ENCODE data around the gene DUXB.

DNA sequence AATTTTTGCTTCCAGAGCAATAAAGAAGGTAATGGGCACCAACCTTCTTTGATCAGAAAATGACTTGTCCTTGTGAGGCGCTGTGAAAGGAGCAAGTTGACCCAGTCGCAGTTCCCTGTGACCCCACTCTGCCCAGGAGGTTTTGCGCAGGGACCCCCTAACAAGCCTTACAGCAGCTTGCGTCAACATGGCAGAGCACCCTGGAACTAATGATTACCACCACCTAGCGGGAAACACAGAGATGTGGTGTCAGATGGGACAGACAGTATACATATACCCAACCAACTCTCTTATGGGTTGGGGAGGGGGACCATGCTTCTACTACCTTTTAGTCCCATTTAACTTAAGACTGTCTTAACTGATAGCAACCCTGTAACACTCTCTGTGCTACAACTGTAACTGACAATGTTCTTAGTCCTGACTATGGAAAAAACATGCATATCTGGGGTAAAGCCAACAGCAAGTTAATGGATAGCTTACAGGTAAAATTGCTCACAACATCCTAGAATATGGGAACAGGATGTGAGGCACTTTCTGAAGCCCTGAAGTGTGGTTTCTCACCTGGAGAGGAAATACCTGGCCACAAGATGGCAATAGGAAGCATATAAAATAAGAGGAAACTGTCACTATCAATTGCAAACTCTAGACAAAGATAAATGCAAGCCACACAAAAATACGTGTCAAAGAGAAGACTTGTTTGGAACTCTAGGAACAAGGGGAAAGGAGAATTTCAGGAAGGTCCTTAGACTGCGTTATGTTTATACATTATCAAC lies 56.8 kb downstream of the DUXB start:
- TF ChIP-seq, protein P1, sequence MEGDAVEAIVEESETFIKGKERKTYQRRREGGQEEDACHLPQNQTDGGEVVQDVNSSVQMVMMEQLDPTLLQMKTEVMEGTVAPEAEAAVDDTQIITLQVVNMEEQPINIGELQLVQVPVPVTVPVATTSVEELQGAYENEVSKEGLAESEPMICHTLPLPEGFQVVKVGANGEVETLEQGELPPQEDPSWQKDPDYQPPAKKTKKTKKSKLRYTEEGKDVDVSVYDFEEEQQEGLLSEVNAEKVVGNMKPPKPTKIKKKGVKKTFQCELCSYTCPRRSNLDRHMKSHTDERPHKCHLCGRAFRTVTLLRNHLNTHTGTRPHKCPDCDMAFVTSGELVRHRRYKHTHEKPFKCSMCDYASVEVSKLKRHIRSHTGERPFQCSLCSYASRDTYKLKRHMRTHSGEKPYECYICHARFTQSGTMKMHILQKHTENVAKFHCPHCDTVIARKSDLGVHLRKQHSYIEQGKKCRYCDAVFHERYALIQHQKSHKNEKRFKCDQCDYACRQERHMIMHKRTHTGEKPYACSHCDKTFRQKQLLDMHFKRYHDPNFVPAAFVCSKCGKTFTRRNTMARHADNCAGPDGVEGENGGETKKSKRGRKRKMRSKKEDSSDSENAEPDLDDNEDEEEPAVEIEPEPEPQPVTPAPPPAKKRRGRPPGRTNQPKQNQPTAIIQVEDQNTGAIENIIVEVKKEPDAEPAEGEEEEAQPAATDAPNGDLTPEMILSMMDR (IDR thresholded peaks at IDR 0.05): no peak
- TF ChIP-seq POLR2A (IDR thresholded peaks at IDR 0.05): no peak

Data from testis (tissue), 2 donors.